Liver (tissue), 2 donors: ENCODE data around the gene KDELR3.

Experiments used
- RAD21 ChIP-seq, 2 donors: IDR thresholded peaks; 2 replicates each; pipeline ENCODE4 v1.6.1; 2016; ENCODE audit warnings: antibody characterized with exemption in 2 of 2, mild to moderate bottlenecking in 2 of 2
- TAF1 ChIP-seq: conservative IDR thresholded peaks from 2 replicates; pipeline ENCODE4 v1.6.1; 2016; ENCODE audit warnings: antibody characterized with exemption, mild to moderate bottlenecking
- donor health status: healthy.

GRCh38 chr22:38489561-38490145 lies 21.8 kb downstream of the KDELR3 start:
- TF ChIP-seq RAD21 (IDR thresholded peaks at IDR 0.05) (no peak), TAF1 (no peak)
